GM12801 (cell line): ENCODE results near the gene LONP1.

Source experiments
- TF ChIP-seq, protein P1 (sequence below): IDR thresholded peaks from one replicate; pipeline ENCODE4 v1.5.1; 2011; ENCODE audit warnings: control low read depth; ENCODE audit not compliant: insufficient read length; ENCODE audit errors: extremely low read depth

The LONP1 gene

DNA sequence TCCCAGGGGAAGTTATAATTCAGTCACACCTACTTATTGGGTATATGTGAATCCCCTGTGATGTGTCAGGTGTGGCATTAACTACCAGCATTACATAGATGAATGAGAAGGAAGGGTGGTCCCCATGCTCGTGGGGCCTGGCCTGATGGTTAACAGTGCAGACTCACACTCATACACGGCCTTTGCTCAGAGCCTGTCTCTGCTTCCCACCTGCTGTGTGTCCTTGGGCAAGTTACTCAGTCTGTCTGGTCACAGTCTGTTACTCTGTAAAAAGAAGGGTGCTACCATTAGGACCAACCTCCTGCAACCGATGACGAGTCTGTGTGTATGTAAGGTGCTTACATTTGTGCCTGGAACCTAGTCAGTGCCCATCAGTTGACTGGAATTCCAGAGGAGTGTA lies 73.2 kb downstream of the LONP1 start:
- TF ChIP-seq, protein P1, sequence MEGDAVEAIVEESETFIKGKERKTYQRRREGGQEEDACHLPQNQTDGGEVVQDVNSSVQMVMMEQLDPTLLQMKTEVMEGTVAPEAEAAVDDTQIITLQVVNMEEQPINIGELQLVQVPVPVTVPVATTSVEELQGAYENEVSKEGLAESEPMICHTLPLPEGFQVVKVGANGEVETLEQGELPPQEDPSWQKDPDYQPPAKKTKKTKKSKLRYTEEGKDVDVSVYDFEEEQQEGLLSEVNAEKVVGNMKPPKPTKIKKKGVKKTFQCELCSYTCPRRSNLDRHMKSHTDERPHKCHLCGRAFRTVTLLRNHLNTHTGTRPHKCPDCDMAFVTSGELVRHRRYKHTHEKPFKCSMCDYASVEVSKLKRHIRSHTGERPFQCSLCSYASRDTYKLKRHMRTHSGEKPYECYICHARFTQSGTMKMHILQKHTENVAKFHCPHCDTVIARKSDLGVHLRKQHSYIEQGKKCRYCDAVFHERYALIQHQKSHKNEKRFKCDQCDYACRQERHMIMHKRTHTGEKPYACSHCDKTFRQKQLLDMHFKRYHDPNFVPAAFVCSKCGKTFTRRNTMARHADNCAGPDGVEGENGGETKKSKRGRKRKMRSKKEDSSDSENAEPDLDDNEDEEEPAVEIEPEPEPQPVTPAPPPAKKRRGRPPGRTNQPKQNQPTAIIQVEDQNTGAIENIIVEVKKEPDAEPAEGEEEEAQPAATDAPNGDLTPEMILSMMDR = no peak

DNA sequence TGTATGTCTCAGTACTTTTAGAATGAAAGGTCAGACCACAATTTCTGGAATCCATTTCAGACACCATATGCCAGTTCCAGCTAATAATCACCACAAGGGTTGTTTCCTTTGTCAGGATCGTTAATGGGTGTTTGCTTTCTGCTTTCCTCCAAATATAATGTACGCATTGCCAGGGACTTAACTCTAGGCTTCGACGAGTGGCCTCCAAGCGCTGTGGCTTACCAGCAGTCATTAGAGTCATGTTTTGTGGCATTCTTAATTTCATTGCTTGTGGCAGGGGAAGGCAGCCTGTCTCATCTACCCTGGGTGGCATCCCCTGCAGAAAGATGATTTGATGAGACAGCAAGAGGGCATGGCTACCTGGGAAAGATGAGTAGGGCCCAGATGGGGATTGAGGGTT lies 74.5 kb downstream of the LONP1 start:
- TF ChIP-seq, protein P1 = no peak

DNA sequence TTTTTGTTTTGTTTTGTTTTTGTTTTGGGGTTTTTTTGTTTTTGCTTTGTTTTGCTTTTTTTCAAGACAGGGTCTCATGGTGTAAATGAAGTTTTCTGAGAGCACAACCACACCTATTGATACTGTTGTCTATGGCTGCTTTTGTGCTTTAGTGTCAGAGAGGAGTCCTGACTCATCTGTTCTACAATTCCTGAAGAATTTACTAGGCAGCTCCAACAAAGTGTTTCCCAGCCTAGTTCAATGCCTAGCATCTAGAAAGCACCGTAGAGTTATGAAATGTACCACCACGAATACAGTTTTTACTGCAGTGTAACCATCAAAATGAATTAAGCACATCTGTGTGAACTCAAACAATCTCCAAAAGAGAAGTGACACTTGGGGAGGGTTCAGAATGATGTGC lies 75.9 kb downstream of the LONP1 start:
- TF ChIP-seq, protein P1 = no peak

DNA sequence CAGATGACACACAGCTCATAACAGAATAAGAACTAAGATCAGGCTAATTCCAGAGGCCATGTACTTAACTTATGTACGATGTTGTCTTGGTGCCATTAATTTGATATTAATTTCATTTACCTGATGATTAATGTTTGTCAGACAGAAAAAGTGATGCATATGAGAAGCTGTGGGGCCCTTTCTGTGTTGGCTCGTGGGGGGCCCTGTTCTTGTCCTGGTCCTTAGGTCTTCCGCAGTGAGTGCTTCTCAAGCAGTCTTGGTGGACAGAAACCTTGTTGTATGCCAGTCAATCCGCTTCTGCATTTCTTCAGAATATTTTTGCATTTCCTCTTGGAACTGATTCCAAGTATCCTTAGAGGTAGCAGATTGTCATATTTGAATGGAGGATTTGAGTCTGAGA lies 76.9 kb downstream of the LONP1 start:
- TF ChIP-seq, protein P1 = no peak

DNA sequence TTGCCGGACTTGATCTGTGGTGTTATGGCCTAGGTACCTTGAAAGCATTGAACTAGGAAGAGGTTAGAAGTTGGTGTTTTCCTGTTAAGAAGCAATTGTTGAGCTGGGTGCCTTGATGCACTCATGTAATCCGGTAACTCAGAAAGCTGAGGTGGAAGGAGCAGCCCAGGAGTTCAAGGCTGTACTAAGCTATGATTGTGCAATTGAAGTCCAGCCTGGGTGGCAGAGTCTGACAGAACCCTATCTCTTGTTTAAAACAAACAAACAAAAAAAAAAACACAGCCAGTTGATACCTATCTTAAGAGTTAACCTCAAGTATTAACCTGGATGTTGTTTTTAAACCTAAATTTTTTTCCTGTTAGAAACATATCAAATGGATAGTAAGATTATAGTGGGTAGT lies 77.7 kb downstream of the LONP1 start:
- TF ChIP-seq, protein P1 = no peak
